OCI-LY7 (cell line): ENCODE measurements around the gene CABLES1. TPM values are rescaled to one million over a fixed set of nuclear protein-coding genes. Genes with fewer than 3 reads are reported as not detected.

Source experiments
- BruUV-seq: library from RNA; stranded (reverse); fragments of 400-500 nt; replicated peaks from 2 replicates; lab custom pipeline; 2021; lab: Mats Ljungman, UMichigan
- CTCF ChIA-PET: fragments of 300-600 bp; sonication (Branson Sonifier 250); formaldehyde crosslinking; loops from one replicate; lab custom pipeline; 2022; ENCODE audit warnings: antibody characterized with exemption; ENCODE audit not compliant: unreplicated experiment; lab: Charles Lee
- POLR2A ChIA-PET: fragments of 300-600 bp; sonication (Branson Sonifier 250); formaldehyde crosslinking; loops from one replicate; lab custom pipeline; 2022; ENCODE audit warnings: antibody characterized with exemption; lab: Charles Lee
- DNase-seq: peaks from one replicate; pipeline ENCODE4 v3.0.0-alpha.2; 2015; ENCODE audit warnings: low spot score
- H2AFZ ChIP-seq: fragments of 200-600 bp; sonication (generic), shearing (Covaris generic); 2 replicates; pipeline ENCODE4 v1.6.1; 2014; ENCODE audit warnings: mild to moderate bottlenecking, antibody characterized with exemption, low read length, moderate library complexity
- H3K27ac ChIP-seq: fragments of 200-600 bp; sonication (generic); 2 replicates; pipeline ENCODE4 v1.5.1; 2014; ENCODE audit warnings: mixed run types, low read depth, mild to moderate bottlenecking, moderate library complexity, low read length, inconsistent platforms; ENCODE audit not compliant: poor library complexity, severe bottlenecking
- H3K36me3 ChIP-seq: fragments of 200-600 bp; sonication (generic); 2 replicates; pipeline ENCODE4 v1.6.1; 2014; ENCODE audit warnings: mild to moderate bottlenecking, antibody characterized with exemption, low read length, moderate library complexity, mixed read lengths; ENCODE audit not compliant: insufficient read depth
- H3K4me1 ChIP-seq: fragments of 200-600 bp; sonication (generic); 2 replicates; pipeline ENCODE4 v1.5.1; 2014; ENCODE audit warnings: mild to moderate bottlenecking, low read length; ENCODE audit not compliant: insufficient read depth, poor library complexity, severe bottlenecking
- H3K4me2 ChIP-seq: fragments of 200-600 bp; sonication (generic); 2 replicates; pipeline ENCODE4 v1.6.1; 2014; ENCODE audit warnings: mild to moderate bottlenecking, low read length
- H3K4me3 ChIP-seq: fragments of 200-600 bp; sonication (generic); 2 replicates; pipeline ENCODE4 v1.5.1; 2014; ENCODE audit warnings: mild to moderate bottlenecking, low read depth, low read length; ENCODE audit not compliant: poor library complexity, severe bottlenecking
- H3K79me2 ChIP-seq: fragments of 200-600 bp; sonication (generic); 2 replicates; pipeline ENCODE4 v1.6.1; 2016; ENCODE audit warnings: low read depth, mild to moderate bottlenecking, low read length, moderate library complexity, mixed read lengths; ENCODE audit not compliant: insufficient read depth
- H3K9me2 ChIP-seq: fragments of 200-600 bp; sonication (generic); 2 replicates; pipeline ENCODE4 v1.6.1; 2016; ENCODE audit warnings: mild to moderate bottlenecking, low read length, mixed read lengths; ENCODE audit not compliant: insufficient read depth
- H3K9me3 ChIP-seq: fragments of 200-600 bp; sonication (generic); 2 replicates; pipeline ENCODE4 v1.6.1; 2014; ENCODE audit warnings: mild to moderate bottlenecking, mixed run types, low read length, mixed read lengths
- H4K20me1 ChIP-seq: fragments of 200-600 bp; sonication (generic); 2 replicates; pipeline ENCODE4 v1.6.1; 2014; ENCODE audit warnings: mild to moderate bottlenecking, antibody characterized with exemption, low read length, moderate library complexity, mixed read lengths; ENCODE audit not compliant: insufficient read depth
- CTCF ChIP-seq: fragments of 200-600 bp; sonication (generic); conservative IDR thresholded peaks from 2 replicates; pipeline ENCODE4 v1.5.1; 2014; ENCODE audit warnings: mild to moderate bottlenecking, antibody characterized with exemption, low read length, moderate library complexity, mixed read lengths
- EZH2phosphoT487 ChIP-seq: fragments of 200-600 bp; sonication (generic); IDR thresholded peaks from 2 replicates; pipeline ENCODE4 v1.6.1; 2018; ENCODE audit warnings: low read depth, borderline replicate concordance, mild to moderate bottlenecking, mixed run types, antibody characterized with exemption, low read length, moderate library complexity, mixed read lengths
- intact Hi-C: fragments of 100-400 bp; cut with micrococcal nuclease; formaldehyde crosslinking; loops from one replicate; pipeline ENCODE4 v1.10.0; 2022; ENCODE audit not compliant: unreplicated experiment
- total RNA-seq, 2 experiments: library from RNA; depleted of rRNA in 1 of 2; stranded (reverse); fragments of >200 nt in 1 of 2; shearing (Covaris generic) in 1 of 2; gene quantifications; 2 replicates each; pipeline ENCODE4 v1.2.3, GENCODE V29; 2014 to 2022

Gene CABLES1
- total RNA-seq, 2 experiments from 2014 or later: 20.6 to 28.7 TPM

DNA sequence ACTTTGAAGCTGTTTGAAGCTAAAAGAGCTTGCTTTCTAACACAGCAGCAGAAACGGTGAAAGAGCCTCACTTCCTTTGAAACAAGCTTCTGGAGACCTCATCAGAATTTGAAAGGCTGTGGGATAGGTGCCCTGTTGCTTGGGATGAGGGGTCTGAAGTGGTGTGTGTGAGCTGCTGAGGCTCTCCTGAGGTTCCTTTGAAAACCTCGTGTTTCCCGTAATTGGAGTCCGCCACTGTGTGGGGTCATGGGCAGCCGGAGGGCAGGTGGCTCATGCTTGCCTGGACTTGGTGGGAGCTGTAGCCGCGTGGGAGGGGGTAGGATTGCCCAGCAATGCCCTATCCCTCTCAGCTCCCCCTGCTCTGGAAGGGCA, 34.4 kb downstream of the CABLES1 start:
- CTCF ChIA-PET: no interaction called here
- H4K20me1 ChIP-seq: no peaks in the 10 kb centered on the region

DNA sequence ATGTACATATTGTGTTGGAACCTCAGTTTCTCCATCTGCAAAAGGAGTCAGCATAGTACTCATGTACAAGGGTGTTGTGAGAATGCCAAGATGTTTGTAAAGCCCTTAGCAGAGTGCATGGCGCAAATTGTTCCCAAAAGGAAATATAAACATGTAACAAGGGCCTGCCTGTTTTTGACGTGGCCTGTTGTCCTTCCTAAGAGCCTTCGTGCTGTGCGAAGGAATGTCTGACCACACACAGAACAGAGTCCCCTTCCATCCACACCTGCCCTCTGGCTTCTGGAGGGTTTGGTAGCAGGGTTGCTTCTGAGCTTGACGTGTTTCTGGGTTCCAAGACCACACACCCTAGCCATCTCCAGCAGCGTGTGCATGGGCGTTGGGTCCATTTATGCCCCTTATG, 34.9 kb downstream of the CABLES1 start:
- POLR2A ChIA-PET: interaction anchor here (0.5 to 1.6 kb wide), 2 partner anchors 50 to 321 kb away, joined by 3 to 4 read pairs; no protein-coding TSS in a partner anchor
- no peak overlapping the region for H3K27ac ChIP-seq
- no peak overlapping the region for H2AFZ ChIP-seq
- H3K36me3 ChIP-seq: peaks cover 9% of the 10 kb centered on the region; the same call in 1 of the 2 replicates
- no peak overlapping the region for H3K4me2 ChIP-seq
- DNase-seq: no peak
- no peaks in the 10 kb centered on the region for H3K9me3 ChIP-seq
- CTCF ChIA-PET: no interaction called here
- no peak overlapping the region for H3K4me3 ChIP-seq
- H3K79me2 ChIP-seq: peaks cover 6% of the 10 kb centered on the region; the same call in 1 of the 2 replicates
- H3K4me1 ChIP-seq: peaks cover 4% of the 10 kb centered on the region
- no peaks in the 10 kb centered on the region for H4K20me1 ChIP-seq
- BruUV-seq: no TSS peak
- H3K9me2 ChIP-seq: no peaks in the 10 kb centered on the region
- intact Hi-C loops: no loop called here
- no peak for TF ChIP-seq CTCF
- TF ChIP-seq EZH2phosphoT487: no peak

More for the DNA sequence above, 34.4 kb downstream of the CABLES1 start:
- TF ChIP-seq CTCF (no peak), EZH2phosphoT487 (no peak)
- no peaks in the 10 kb centered on the region for H3K9me3 ChIP-seq
- H2AFZ ChIP-seq: no peak overlapping the region
- no TSS peak for BruUV-seq
- H3K36me3 ChIP-seq: peaks cover 9% of the 10 kb centered on the region; the same call in 1 of the 2 replicates
- H3K79me2 ChIP-seq: peaks cover 9% of the 10 kb centered on the region; the same call in 1 of the 2 replicates
- H3K4me1 ChIP-seq: no peaks in the 10 kb centered on the region
- no peak overlapping the region for H3K4me2 ChIP-seq
- intact Hi-C loops: no loop called here
- POLR2A ChIA-PET: interaction anchor here (0.5 kb wide), 2 partner anchors 215 to 321 kb away, joined by 3 read pairs; no protein-coding TSS in a partner anchor
- H3K9me2 ChIP-seq: no peaks in the 10 kb centered on the region
- DNase-seq: no peak
- no peak overlapping the region for H3K4me3 ChIP-seq
- H3K27ac ChIP-seq: no peak overlapping the region

DNA sequence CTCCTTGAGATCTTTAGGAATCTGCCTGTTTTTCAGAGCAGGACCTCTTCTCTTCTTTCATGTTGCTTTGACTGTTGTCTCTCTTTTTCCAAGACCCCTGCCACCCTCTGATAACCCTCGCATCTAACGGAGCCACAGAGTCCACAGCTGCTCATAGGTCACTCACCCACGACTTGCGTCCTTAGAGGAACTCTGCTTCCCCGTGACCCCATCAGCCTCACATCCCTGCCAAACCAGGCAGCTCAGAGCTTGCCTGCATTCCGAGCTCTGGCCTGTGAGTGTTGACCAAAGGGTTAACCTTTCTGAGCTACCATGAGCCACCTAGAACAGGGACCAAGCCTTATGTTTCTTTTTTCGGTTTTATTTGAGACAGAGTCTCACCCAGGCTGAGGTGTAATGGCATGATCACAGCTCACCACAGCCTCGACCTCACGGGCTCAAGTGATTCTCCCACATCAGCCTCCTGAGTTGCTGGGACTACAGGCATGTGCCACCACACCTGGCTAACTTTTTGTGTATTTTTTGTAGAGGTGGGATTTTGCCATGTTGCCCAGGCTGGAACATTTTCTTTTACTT, 36.4 kb downstream of the CABLES1 start:
- no peaks in the 10 kb centered on the region for H3K9me2 ChIP-seq
- CTCF ChIA-PET: no interaction called here
- peaks cover 8% of the 10 kb centered on the region for H3K4me1 ChIP-seq
- H3K27ac ChIP-seq: no peak overlapping the region
- intact Hi-C loops: no loop called here
- H4K20me1 ChIP-seq: no peaks in the 10 kb centered on the region
- no peaks in the 10 kb centered on the region for H3K79me2 ChIP-seq
- H3K36me3 ChIP-seq: peaks cover 2% of the 10 kb centered on the region; the same call in 1 of the 2 replicates
- no TSS peak for BruUV-seq
- no peak for DNase-seq
- H3K4me2 ChIP-seq: no peak overlapping the region
- no peak overlapping the region for H3K4me3 ChIP-seq
- TF ChIP-seq CTCF (no peak), EZH2phosphoT487 (no peak)
- POLR2A ChIA-PET: interaction anchor here (1.2 to 1.6 kb wide), 2 partner anchors 9 to 49 kb away, joined by 3 to 4 read pairs; no protein-coding TSS in a partner anchor
- no peaks in the 10 kb centered on the region for H3K9me3 ChIP-seq
- no peak overlapping the region for H2AFZ ChIP-seq
